Smooth muscle cell (in vitro differentiated cells): ENCODE data around the gene C19orf12. TPM values are rescaled to one million over a fixed set of nuclear protein-coding genes. Genes with fewer than 3 reads are reported as not detected.

Source experiments
- DNase-seq: peaks from one replicate; lab custom pipeline; 2025; ENCODE audit not compliant: unreplicated experiment; lab: John Stamatoyannopoulos, UW
- H2AFZ ChIP-seq: fragments of 200-600 bp; sonication (generic); 2 replicates; pipeline ENCODE4 v1.6.0; 2016; ENCODE audit warnings: antibody characterized with exemption, low read depth, mild to moderate bottlenecking
- H3F3A ChIP-seq: fragments of 200-600 bp; sonication (generic); 2 replicates; pipeline ENCODE4 v1.6.0; 2017; ENCODE audit warnings: antibody characterized with exemption, low read depth
- H3K27ac ChIP-seq: fragments of 200-600 bp; sonication (generic); 2 replicates; pipeline ENCODE4 v1.5.1; 2016; ENCODE audit warnings: low read depth, mild to moderate bottlenecking
- H3K27me3 ChIP-seq: fragments of 200-600 bp; sonication (generic); 2 replicates; pipeline ENCODE4 v1.6.1; 2016; ENCODE audit warnings: low read depth, mild to moderate bottlenecking
- H3K36me3 ChIP-seq: fragments of 200-600 bp; sonication (generic); 2 replicates; pipeline ENCODE4 v1.5.1; 2016; ENCODE audit warnings: low read depth
- H3K4me1 ChIP-seq: fragments of 200-600 bp; sonication (generic); 2 replicates; pipeline ENCODE4 v1.5.1; 2016; ENCODE audit warnings: low read depth
- H3K4me2 ChIP-seq: fragments of 200-600 bp; sonication (generic); 2 replicates; pipeline ENCODE4 v1.6.0; 2016; ENCODE audit warnings: mild to moderate bottlenecking
- H3K4me3 ChIP-seq: fragments of 200-600 bp; sonication (generic); 2 replicates; pipeline ENCODE4 v1.5.1; 2016; ENCODE audit warnings: mild to moderate bottlenecking
- H3K79me2 ChIP-seq: fragments of 200-600 bp; sonication (generic); 2 replicates; pipeline ENCODE4 v1.6.0; 2016; ENCODE audit warnings: low read depth, mild to moderate bottlenecking
- H3K9ac ChIP-seq: fragments of 200-600 bp; sonication (generic); 2 replicates; pipeline ENCODE4 v1.6.0; 2016; ENCODE audit warnings: low read depth
- H3K9me3 ChIP-seq: fragments of 200-600 bp; sonication (generic); replicated peaks from 2 replicates; pipeline ENCODE4 v1.5.1; 2016; ENCODE audit warnings: low read depth
- H4K20me1 ChIP-seq: fragments of 200-600 bp; sonication (generic); 2 replicates; pipeline ENCODE4 v1.6.0; 2016; ENCODE audit warnings: low read depth
- CTCF ChIP-seq: fragments of 200-600 bp; sonication (generic); IDR thresholded peaks from 2 replicates; pipeline ENCODE4 v1.5.1; 2017; ENCODE audit warnings: borderline replicate concordance, mild to moderate bottlenecking, antibody characterized with exemption; ENCODE audit not compliant: insufficient read depth, poor library complexity, severe bottlenecking
- whole genome bisulfite sequencing: methylation state at CpG from one replicate; pipeline ENCODE4 v1.1.7; 2016; ENCODE audit warnings: low lambda C conversion rate; 5-methylcytosine and 5-hydroxymethylcytosine counted together
- polyA plus RNA-seq: library from polyadenylated mRNA; unstranded; fragments of >200 nt; fragmentation: Nextera tagmentation; extraction: Ambion mirVana; gene quantifications from 2 replicates; pipeline ENCODE4 v1.2.1, GENCODE V29; 2016
- total RNA-seq: library from RNA; depleted of rRNA; stranded (reverse); fragments of >200 nt; gene quantifications from 2 replicates; pipeline ENCODE4 v1.2.3, GENCODE V29; 2014

Gene C19orf12
- total and polyA plus RNA-seq, 2 experiments from 2014 or later = 22.7 to 30.0 TPM

DNA sequence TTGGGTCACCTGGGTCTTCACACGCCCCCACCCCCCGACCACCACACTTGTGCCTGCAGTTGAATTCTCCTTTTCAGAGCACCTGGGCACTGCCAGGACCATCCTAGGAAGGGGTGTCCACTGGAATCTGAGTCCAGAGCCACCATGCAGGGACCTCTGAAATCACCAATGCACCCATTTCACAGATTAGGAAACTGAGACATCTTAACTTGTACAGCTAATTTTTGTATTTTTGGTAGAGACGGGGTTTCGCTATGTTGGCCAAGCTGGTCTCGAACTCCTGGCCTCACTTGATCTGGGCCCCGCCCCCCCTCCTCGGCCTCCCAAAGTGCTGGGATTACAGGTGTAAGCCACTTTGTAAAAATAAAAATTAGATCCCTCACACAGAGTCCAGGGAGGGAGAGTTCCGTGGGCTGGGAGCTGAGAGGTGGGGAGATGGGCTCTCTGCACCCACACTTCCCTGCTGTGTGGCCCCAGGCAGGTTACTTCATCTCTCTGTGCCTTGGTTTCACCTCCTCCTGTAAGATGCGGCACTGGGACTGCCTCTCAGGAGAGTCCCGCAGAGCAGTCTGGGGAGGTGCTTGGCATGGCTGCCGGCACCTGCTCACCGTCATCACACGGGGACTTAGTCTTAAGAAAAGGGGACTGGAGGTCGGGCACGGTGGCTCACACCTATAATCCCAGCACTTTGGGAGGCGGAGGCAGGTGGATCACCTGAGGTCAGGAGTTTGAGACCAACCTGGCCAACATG is 45.9 kb upstream of the C19orf12 start:
- peaks cover 3% of the 10 kb centered on the region for H3K27me3 ChIP-seq
- no peaks in the 10 kb centered on the region for H3K79me2 ChIP-seq
- WGBS = 94% methylated on average over 16 of the region's 16 CpGs
- H3K27ac ChIP-seq = no peak overlapping the region
- H3K4me3 ChIP-seq = no peak overlapping the region
- no peaks in the 10 kb centered on the region for H3F3A ChIP-seq
- H4K20me1 ChIP-seq = no peaks in the 10 kb centered on the region
- TF ChIP-seq CTCF = no peak
- no peak overlapping the region for H3K9ac ChIP-seq
- H3K9me3 ChIP-seq = no peaks in the 10 kb centered on the region
- no peak for DNase-seq
- H3K36me3 ChIP-seq = no peaks in the 10 kb centered on the region
- no peaks in the 10 kb centered on the region for H3K4me1 ChIP-seq
- H2AFZ ChIP-seq = no peak overlapping the region
- no peak overlapping the region for H3K4me2 ChIP-seq

DNA sequence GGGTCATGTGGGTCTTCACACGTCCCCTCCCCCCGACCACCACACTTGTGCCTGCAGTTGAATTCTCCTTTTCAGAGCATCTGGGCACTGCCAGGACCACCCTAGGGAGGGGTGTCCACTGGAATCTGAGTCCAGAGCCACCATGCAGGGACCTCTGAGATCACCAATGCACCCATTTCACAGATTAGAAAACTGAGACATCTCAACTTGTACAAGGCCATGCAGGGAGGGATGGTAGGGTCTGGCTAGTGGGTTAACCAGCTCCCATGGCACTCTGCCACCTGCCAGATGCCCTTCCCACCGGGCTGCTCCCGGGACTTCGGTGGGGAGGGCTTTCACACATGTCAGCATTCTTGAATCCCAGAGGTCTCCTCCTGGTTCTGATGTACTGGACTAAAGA is 44.3 kb upstream of the C19orf12 start:
- no peaks in the 10 kb centered on the region for H3K36me3 ChIP-seq
- H3F3A ChIP-seq = no peaks in the 10 kb centered on the region
- no peak overlapping the region for H3K27ac ChIP-seq
- TF ChIP-seq CTCF = no peak
- 87% methylated on average over 5 of the region's 5 CpGs for whole genome bisulfite sequencing
- H3K79me2 ChIP-seq = no peaks in the 10 kb centered on the region
- H2AFZ ChIP-seq = no peak overlapping the region
- no peaks in the 10 kb centered on the region for H4K20me1 ChIP-seq
- H3K27me3 ChIP-seq = peaks cover 3% of the 10 kb centered on the region
- H3K4me2 ChIP-seq = no peak overlapping the region
- H3K9ac ChIP-seq = no peak overlapping the region
- no peak for DNase-seq
- no peaks in the 10 kb centered on the region for H3K9me3 ChIP-seq
- no peaks in the 10 kb centered on the region for H3K4me1 ChIP-seq
- no peak overlapping the region for H3K4me3 ChIP-seq

GRCh38 chr19:29758863-29759262 is 43.8 kb upstream of the C19orf12 start:
- Histone ChIP-seq H2AFZ (no peak overlapping the region), H3K27me3 (peaks cover 3% of the 10 kb centered on the region), H3K4me2 (no peak overlapping the region), H3K4me1 (no peaks in the 10 kb centered on the region), H3K4me3 (no peak overlapping the region), H3K9ac (no peak overlapping the region), H3K9me3 (no peaks in the 10 kb centered on the region), H4K20me1 (no peaks in the 10 kb centered on the region), H3K27ac (no peak overlapping the region), H3K36me3 (no peaks in the 10 kb centered on the region), H3K79me2 (no peaks in the 10 kb centered on the region), H3F3A (no peaks in the 10 kb centered on the region)
- TF ChIP-seq CTCF = no peak
- WGBS = 94% methylated on average over 7 of the region's 7 CpGs
- DNase-seq = no peak

GRCh38 chr19:29757551-29757950 is 42.5 kb upstream of the C19orf12 start:
- peaks cover 3% of the 10 kb centered on the region for H3K27me3 ChIP-seq
- TF ChIP-seq CTCF = no peak
- no peak overlapping the region for H3K4me2 ChIP-seq
- no peaks in the 10 kb centered on the region for H3K9me3 ChIP-seq
- H4K20me1 ChIP-seq = no peaks in the 10 kb centered on the region
- H3K4me3 ChIP-seq = no peak overlapping the region
- H3K4me1 ChIP-seq = no peaks in the 10 kb centered on the region
- no peaks in the 10 kb centered on the region for H3K79me2 ChIP-seq
- H2AFZ ChIP-seq = no peak overlapping the region
- no peak overlapping the region for H3K9ac ChIP-seq
- H3F3A ChIP-seq = no peaks in the 10 kb centered on the region
- H3K36me3 ChIP-seq = no peaks in the 10 kb centered on the region
- H3K27ac ChIP-seq = no peak overlapping the region
- WGBS = 79% methylated on average over 9 of the region's 9 CpGs
- no peak for DNase-seq
